B cell (primary cell): ENCODE measurements around the gene KIF4A. TPM values are rescaled to one million over a fixed set of nuclear protein-coding genes. Genes with fewer than 3 reads are reported as not detected.

Experiments used
- ATAC-seq: fragments of 200-7000 bp; cut with Tn5 transposase; one replicate; pipeline ENCODE4 v1.10.0; 2021; ENCODE audit warnings: low read depth, mild to moderate bottlenecking, moderate number of reproducible peaks, moderate library complexity
- CTCF ChIA-PET: fragments of 350-600 bp; sonication (Branson Sonifier 250); formaldehyde crosslinking; loops from one replicate; lab custom pipeline; 2021; ENCODE audit warnings: antibody characterized with exemption, inconsistent platforms; lab: Charles Lee
- POLR2A ChIA-PET: fragments of 350-600 bp; sonication (Branson Sonifier 250); formaldehyde crosslinking; loops from one replicate; lab custom pipeline; 2021; ENCODE audit warnings: antibody characterized with exemption; lab: Charles Lee
- DNase-seq: peaks from one replicate; pipeline ENCODE4 v3.0.0; 2013
- H2AFZ ChIP-seq: 2 replicates; pipeline ENCODE4 v1.6.1; 2012; ENCODE audit warnings: mild to moderate bottlenecking, low read depth, low read length; ENCODE audit not compliant: insufficient read depth, poor library complexity, severe bottlenecking
- H3K27ac ChIP-seq, 2 donors: 1 replicate in 1 of 2; 2 replicates in 1 of 2; pipeline ENCODE4 v1.5.1; 2012 to 2013; ENCODE audit warnings: low read length in 2 of 2, mild to moderate bottlenecking in 2 of 2, moderate library complexity in 1 of 2
- H3K27me3 ChIP-seq, 4 experiments: fragments of 200-600 bp in 1 of 4; sonication (generic) in 1 of 4; replicated peaks in 1 of 4; 1 replicate in 2 of 4; 2 replicates in 2 of 4; pipeline versions ENCODE4 v1.6.1 to v1.7.0; 2013 to 2016; ENCODE audit warnings: low read length in 3 of 4, mild to moderate bottlenecking in 2 of 4, mixed read lengths in 1 of 4, moderate library complexity in 1 of 4; ENCODE audit not compliant: insufficient read depth in 4 of 4, control insufficient read depth in 3 of 4; ENCODE audit errors: control extremely low read depth in 1 of 4
- H3K36me3 ChIP-seq, 2 experiments: replicated peaks in 1 of 2; 1 replicate in 1 of 2; 2 replicates in 1 of 2; pipeline versions ENCODE4 v1.6.1 to v1.7.1; 2013; ENCODE audit warnings: low read length in 1 of 2; ENCODE audit not compliant: insufficient read depth in 2 of 2, control insufficient read depth in 1 of 2; ENCODE audit errors: control extremely low read depth in 1 of 2, extremely low read depth in 1 of 2
- H3K4me1 ChIP-seq, 2 donors: fragments of 200-600 bp in 1 of 2; sonication (generic) in 1 of 2; 1 replicate in 1 of 2; 2 replicates in 1 of 2; pipeline versions ENCODE4 v1.5.1 to v1.6.1; 2013 to 2017; ENCODE audit warnings: low read length in 2 of 2; ENCODE audit not compliant: control insufficient read depth in 2 of 2, insufficient read depth in 2 of 2
- H3K4me2 ChIP-seq: replicated peaks from 2 replicates; pipeline ENCODE3; 2012; ENCODE audit warnings: mild to moderate bottlenecking, low read depth, low read length; ENCODE audit not compliant: poor library complexity, severe bottlenecking
- H3K4me3 ChIP-seq, 5 experiments: fragments of 200-600 bp in 1 of 5; sonication (generic) in 1 of 5; 1 replicate in 3 of 5; 2 replicates in 2 of 5; pipeline versions ENCODE4 v1.5.1 to v1.7.0; 2011 to 2016; ENCODE audit warnings: low read length in 4 of 5, mild to moderate bottlenecking in 4 of 5, low read depth in 2 of 5, control low read depth in 1 of 5, moderate library complexity in 1 of 5; ENCODE audit not compliant: insufficient read depth in 1 of 5; ENCODE audit errors: control extremely low read depth in 1 of 5, extremely low read depth in 1 of 5
- H3K79me2 ChIP-seq: fragments of 200-600 bp; sonication (generic); one replicate; pipeline ENCODE4 v1.6.0; 2016; ENCODE audit warnings: low read length; ENCODE audit not compliant: control insufficient read depth, insufficient read depth
- H3K9ac ChIP-seq: fragments of 200-600 bp; sonication (generic); 2 replicates; pipeline ENCODE4 v1.6.1; 2017; ENCODE audit warnings: mild to moderate bottlenecking, low read length, moderate library complexity
- H3K9me3 ChIP-seq, 3 donors: one replicate each; pipeline versions ENCODE4 v1.6.1 to v1.7.1; 2013; ENCODE audit warnings: low read length in 2 of 3; ENCODE audit not compliant: control insufficient read depth in 2 of 3, insufficient read depth in 1 of 3; ENCODE audit errors: control extremely low read depth in 1 of 3
- H4K20me1 ChIP-seq: 2 replicates; pipeline ENCODE4 v1.6.0; 2012; ENCODE audit warnings: mild to moderate bottlenecking, low read length; ENCODE audit not compliant: insufficient read depth, control insufficient read depth, poor library complexity, severe bottlenecking
- H3K27ac Mint-ChIP-seq: one replicate; pipeline ENCODE4 v1.8.0; 2021; ENCODE audit warnings: mixed read lengths
- H3K27me3 Mint-ChIP-seq: one replicate; pipeline ENCODE4 v1.8.0; 2021; ENCODE audit warnings: mixed read lengths
- H3K4me1 Mint-ChIP-seq: one replicate; pipeline ENCODE4 v1.8.0; 2021; ENCODE audit warnings: mixed read lengths
- H3K4me3 Mint-ChIP-seq: one replicate; pipeline ENCODE4 v1.8.0; 2021; ENCODE audit warnings: mixed read lengths
- H3K9me3 Mint-ChIP-seq: one replicate; pipeline ENCODE4 v1.8.0; 2022; ENCODE audit warnings: mixed read lengths; ENCODE audit not compliant: insufficient read depth
- EZH2 ChIP-seq: IDR thresholded peaks from 2 replicates; pipeline ENCODE4 v1.6.1; 2012; ENCODE audit warnings: borderline replicate concordance, low read depth, mild to moderate bottlenecking, moderate library complexity, low read length; ENCODE audit not compliant: insufficient read depth, poor library complexity, severe bottlenecking
- WGBS: methylation state at CpG from one replicate; pipeline ENCODE4 v1.1.5; 2013; ENCODE audit warnings: missing lambda C conversion rate; ENCODE audit not compliant: insufficient coverage; 5-methylcytosine and 5-hydroxymethylcytosine counted together
- intact Hi-C: fragments of 100-400 bp; cut with micrococcal nuclease; formaldehyde crosslinking; loops from one replicate; pipeline ENCODE4 v1.10.0; 2022
- polyA plus RNA-seq: library from polyadenylated mRNA; depleted of rRNA; stranded (reverse); fragments of >200 nt; gene quantifications from 2 replicates; pipeline ENCODE4 v1.2.3, GENCODE V29; 2012
- total RNA-seq, 2 donors: library from RNA; stranded (reverse); fragments of 120-200 nt in 1 of 2; gene quantifications; 1 replicate in 1 of 2; 2 replicates in 1 of 2; pipeline versions ENCODE4 v1.2.3 to v1.2.4, GENCODE V29; 2013 to 2022
- TF ChIP-seq, protein P1 (sequence below): fragments of 200-600 bp; IDR thresholded peaks from one replicate; pipeline ENCODE4 v1.8.0; 2022; ENCODE audit warnings: antibody characterized with exemption, mild to moderate bottlenecking

Gene KIF4A
- total and polyA plus RNA-seq, 2 donors (not counting 1 experiment from before 2014, with no cell fraction given): 0.06 to 0.07 TPM

DNA sequence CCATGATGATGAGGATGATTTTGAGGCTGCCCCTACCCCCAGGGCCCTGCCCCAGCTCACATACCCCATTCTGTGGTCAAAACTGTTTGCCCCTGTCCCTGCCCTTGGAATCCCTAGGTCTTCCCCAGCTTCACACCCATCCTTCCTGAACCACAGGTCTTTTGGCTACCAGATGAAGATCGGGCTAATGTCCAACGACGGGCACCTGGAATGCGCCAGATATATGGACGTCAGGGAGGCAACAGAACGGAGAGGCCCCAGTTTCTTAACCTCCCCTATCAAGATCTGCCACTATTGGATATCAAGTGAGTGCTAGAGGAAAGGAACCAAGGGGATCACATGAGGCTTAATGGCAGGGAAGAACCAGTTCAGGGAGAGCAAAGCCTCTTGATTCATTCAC lies 139.9 kb downstream of the KIF4A start:
- CTCF ChIA-PET: no interaction called here
- no peak overlapping the region for H3K27ac Mint-ChIP-seq

More for the DNA sequence above, 139.9 kb downstream of the KIF4A start:
- no peaks in the 10 kb centered on the region for H3K9me3 ChIP-seq
- H3K79me2 ChIP-seq: no peaks in the 10 kb centered on the region
- no peaks in the 10 kb centered on the region for H3K9me3 Mint-ChIP-seq
- H3K4me1 ChIP-seq: peaks cover 6 to 8% of the 10 kb centered on the region in 2 donors
- H3K4me3 ChIP-seq: no peak overlapping the region
- peaks cover 12% of the 10 kb centered on the region for H3K4me1 Mint-ChIP-seq
- H3K27me3 ChIP-seq: no peaks in the 10 kb centered on the region
- H2AFZ ChIP-seq: no peak overlapping the region
- H3K4me2 ChIP-seq: no peak overlapping the region
- no peaks in the 10 kb centered on the region for H3K27me3 Mint-ChIP-seq
- intact Hi-C loops: no loop called here
- no CpG with 5 or more reads among the region's 6 CpGs for WGBS
- no peaks in the 10 kb centered on the region for H3K36me3 ChIP-seq
- no peak overlapping the region for H3K27ac ChIP-seq
- no peak for ATAC-seq
- TF ChIP-seq, protein P1, sequence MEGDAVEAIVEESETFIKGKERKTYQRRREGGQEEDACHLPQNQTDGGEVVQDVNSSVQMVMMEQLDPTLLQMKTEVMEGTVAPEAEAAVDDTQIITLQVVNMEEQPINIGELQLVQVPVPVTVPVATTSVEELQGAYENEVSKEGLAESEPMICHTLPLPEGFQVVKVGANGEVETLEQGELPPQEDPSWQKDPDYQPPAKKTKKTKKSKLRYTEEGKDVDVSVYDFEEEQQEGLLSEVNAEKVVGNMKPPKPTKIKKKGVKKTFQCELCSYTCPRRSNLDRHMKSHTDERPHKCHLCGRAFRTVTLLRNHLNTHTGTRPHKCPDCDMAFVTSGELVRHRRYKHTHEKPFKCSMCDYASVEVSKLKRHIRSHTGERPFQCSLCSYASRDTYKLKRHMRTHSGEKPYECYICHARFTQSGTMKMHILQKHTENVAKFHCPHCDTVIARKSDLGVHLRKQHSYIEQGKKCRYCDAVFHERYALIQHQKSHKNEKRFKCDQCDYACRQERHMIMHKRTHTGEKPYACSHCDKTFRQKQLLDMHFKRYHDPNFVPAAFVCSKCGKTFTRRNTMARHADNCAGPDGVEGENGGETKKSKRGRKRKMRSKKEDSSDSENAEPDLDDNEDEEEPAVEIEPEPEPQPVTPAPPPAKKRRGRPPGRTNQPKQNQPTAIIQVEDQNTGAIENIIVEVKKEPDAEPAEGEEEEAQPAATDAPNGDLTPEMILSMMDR: no peak
- no peak for TF ChIP-seq EZH2
- no peak for DNase-seq
- no peak overlapping the region for H3K9ac ChIP-seq
- H4K20me1 ChIP-seq: no peaks in the 10 kb centered on the region
- POLR2A ChIA-PET: no interaction called here
- no peak overlapping the region for H3K4me3 Mint-ChIP-seq
